K562 (cell line): Measurements from ENCODE around the gene ZKSCAN4. TPM values are rescaled to one million over a fixed set of nuclear protein-coding genes. Genes with fewer than 3 reads are reported as not detected.
A peak's percentile ranks its signal among the peaks of the same experiment; 100 is the strongest.

Experiments used
- CHD1 ChIP-seq: fragments of 200-600 bp; sonication (generic); IDR thresholded peaks from one replicate; pipeline ENCODE4 v1.6.1; 2012; ENCODE audit warnings: mild to moderate bottlenecking, moderate library complexity, low read length, inconsistent platforms
- CREB1 ChIP-seq, 2 experiments: sonication (generic) in 1 of 2; formaldehyde crosslinking in 1 of 2; IDR thresholded peaks; 2 replicates each; pipeline versions ENCODE4 v1.6.1 to v1.8.0; 2012 to 2022; ENCODE audit warnings: inconsistent platforms in 1 of 2, mild to moderate bottlenecking in 1 of 2, missing genetic modification reagents in 1 of 2, moderate library complexity in 1 of 2
- DIDO1 ChIP-seq: fragments of 450-650 bp; IDR thresholded peaks from 2 replicates; pipeline ENCODE4 v1.6.1; 2016; ENCODE audit warnings: low read depth, missing biosample characterization, missing genetic modification characterization
- EP300 ChIP-seq: IDR thresholded peaks from 2 replicates; pipeline ENCODE4 v1.6.1; 2012; ENCODE audit warnings: low read length, improper control_type of control experiment
- FOXJ2 ChIP-seq: fragments of 200-800 bp; sonication (Bioruptor generic); IDR thresholded peaks from 2 replicates; pipeline ENCODE4 v1.6.1; 2016; ENCODE audit warnings: missing genetic modification characterization, missing compliant biosample characterization
- GABPB1 ChIP-seq: sonication (generic); formaldehyde crosslinking; IDR thresholded peaks from 2 replicates; pipeline ENCODE4 v1.8.0; 2022; ENCODE audit warnings: mild to moderate bottlenecking, missing genetic modification reagents
- NONO ChIP-seq, 2 experiments: fragments of 200-400 bp in 1 of 2; fragments of 450-650 bp in 1 of 2; formaldehyde crosslinking in 1 of 2; IDR thresholded peaks; 2 replicates each; pipeline ENCODE4 v1.6.1; 2017; ENCODE audit warnings: low read depth in 2 of 2, mild to moderate bottlenecking in 2 of 2, moderate library complexity in 2 of 2, low read length in 1 of 2
- PHF8 ChIP-seq: fragments of 200-600 bp; sonication (generic); IDR thresholded peaks from 2 replicates; pipeline ENCODE4 v1.6.1; 2012; ENCODE audit warnings: mixed run types, mild to moderate bottlenecking, inconsistent platforms, low read length, moderate library complexity, borderline replicate concordance
- RBM17 ChIP-seq: fragments of 200-400 bp; formaldehyde crosslinking; IDR thresholded peaks from 2 replicates; pipeline ENCODE4 v1.6.1; 2017; ENCODE audit warnings: low read depth, mild to moderate bottlenecking, low read length, borderline replicate concordance
- RERE ChIP-seq: sonication (generic); formaldehyde crosslinking; IDR thresholded peaks from 2 replicates; pipeline ENCODE4 v1.8.0; 2023; ENCODE audit warnings: missing genetic modification reagents, mild to moderate bottlenecking, borderline replicate concordance
- RHOXF2B ChIP-seq: fragments of 250-450 bp; sonication (Bioruptor Pico); conservative IDR thresholded peaks from 2 replicates; pipeline ENCODE4 v1.5.1; 2021
- SMARCB1 ChIP-seq: IDR thresholded peaks from 2 replicates; pipeline ENCODE4 v1.6.1; 2011; ENCODE audit warnings: improper control_type of control experiment, low read depth; ENCODE audit not compliant: insufficient read length
- TBP ChIP-seq: optimal IDR thresholded peaks from 2 replicates; pipeline ENCODE3; 2011; ENCODE audit warnings: low read depth, low read length, improper control_type of control experiment
- polyA plus RNA-seq, 8 experiments: library from polyadenylated mRNA; depleted of rRNA in 4 of 8; stranded (reverse) in 5 of 8; unstranded in 3 of 8; fragments of >200 nt; fragmentation: Nextera tagmentation in 2 of 8; fragmentation: Illumina TruSeq in 1 of 8; extraction: Ambion mirVana in 2 of 8; extraction: Trizol in 1 of 8; gene quantifications; 2 replicates each; pipeline versions ENCODE4 v1.2.1 to v1.2.3, GENCODE V29; 2011 to 2014; ENCODE audit warnings: inconsistent platforms in 1 of 8, missing spikeins in 1 of 8
- total RNA-seq, 7 experiments: library from RNA; depleted of rRNA in 6 of 7; stranded (reverse); fragments of >200 nt in 6 of 7; fragmentation: Illumina TruSeq in 2 of 7; extraction: Trizol in 2 of 7; gene quantifications; 2 replicates each; pipeline versions ENCODE4 v1.2.1 to v1.2.3, GENCODE V29; 2011 to 2021; ENCODE audit warnings: low replicate concordance in 1 of 7
- TF ChIP-seq, protein P1 (sequence below): fragments of 250-450 bp; sonication (Bioruptor Pico); IDR thresholded peaks from 2 replicates; pipeline ENCODE4 v1.5.0; 2021; ENCODE audit warnings: mild to moderate bottlenecking, borderline replicate concordance

The ZKSCAN4 gene
- total and polyA plus RNA-seq, 9 of the 15 experiments (the other 6 are each of a cell fraction or from before 2014, with no cell fraction given) = 1.2 to 5.3 (median 4.7) TPM

- TF ChIP-seq NONO (IDR thresholded peaks at IDR 0.05; ENCODE audit: low read depth in 2 of 2, low read length in 1 of 2) (peak; percentile 37 to 40; a peak in 1 of 4 replicates), EP300 (no peak), PHF8 (peak; percentile 88; the same call in 1 of the 2 replicates), SMARCB1 (peak; percentile 43), TBP (peak; percentile 78), RHOXF2B (CRISPR knock-in tag) (no peak), RERE (CRISPR knock-in tag) (no peak), CREB1 (IDR thresholded peaks at IDR 0.05) (no peak), CREB1 (CRISPR knock-in tag; IDR thresholded peaks at IDR 0.05) (peak; percentile 43; the same call in 1 of the 2 replicates), RBM17 (no peak), GABPB1 (CRISPR knock-in tag) (peak; percentile 79), FOXJ2 (tag) (no peak), DIDO1 (tag) (0 out of 2 replicates have a peak, but pooled peaks have one; percentile 25), CHD1 (peak; percentile 83)
- TF ChIP-seq, protein P1, sequence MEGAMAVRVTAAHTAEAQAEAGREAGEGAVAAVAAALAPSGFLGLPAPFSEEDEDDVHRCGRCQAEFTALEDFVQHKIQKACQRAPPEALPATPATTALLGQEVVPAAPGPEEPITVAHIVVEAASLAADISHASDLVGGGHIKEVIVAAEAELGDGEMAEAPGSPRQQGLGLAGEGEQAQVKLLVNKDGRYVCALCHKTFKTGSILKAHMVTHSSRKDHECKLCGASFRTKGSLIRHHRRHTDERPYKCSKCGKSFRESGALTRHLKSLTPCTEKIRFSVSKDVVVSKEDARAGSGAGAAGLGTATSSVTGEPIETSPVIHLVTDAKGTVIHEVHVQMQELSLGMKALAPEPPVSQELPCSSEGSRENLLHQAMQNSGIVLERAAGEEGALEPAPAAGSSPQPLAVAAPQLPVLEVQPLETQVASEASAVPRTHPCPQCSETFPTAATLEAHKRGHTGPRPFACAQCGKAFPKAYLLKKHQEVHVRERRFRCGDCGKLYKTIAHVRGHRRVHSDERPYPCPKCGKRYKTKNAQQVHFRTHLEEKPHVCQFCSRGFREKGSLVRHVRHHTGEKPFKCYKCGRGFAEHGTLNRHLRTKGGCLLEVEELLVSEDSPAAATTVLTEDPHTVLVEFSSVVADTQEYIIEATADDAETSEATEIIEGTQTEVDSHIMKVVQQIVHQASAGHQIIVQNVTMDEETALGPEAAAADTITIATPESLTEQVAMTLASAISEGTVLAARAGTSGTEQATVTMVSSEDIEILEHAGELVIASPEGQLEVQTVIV (CRISPR knock-in tag) = no peak
These were observed 29.4 kb upstream of the ZKSCAN4 start, which contains the start of gene PGBD1 (continued) for GRCh38 chr6:28281288-28282064.
